Prostate gland (tissue), 2 donors: ENCODE measurements around the gene SLC25A42.

Experiments
- POLR2A ChIP-seq: fragments of 450-650 bp; IDR thresholded peaks from one replicate; pipeline ENCODE4 v1.6.1; 2016; ENCODE audit warnings: antibody characterized with exemption, mild to moderate bottlenecking
- TF ChIP-seq, protein P1 (sequence below), 4 experiments: fragments of 200-600 bp in 2 of 4; fragments of 450-650 bp in 2 of 4; sonication (generic) in 2 of 4; IDR thresholded peaks; 1 replicate in 3 of 4; 2 replicates in 1 of 4; pipeline ENCODE4 v1.5.1; 2016 to 2019; ENCODE audit warnings: antibody characterized with exemption in 4 of 4, mild to moderate bottlenecking in 2 of 4, moderate library complexity in 2 of 4

DNA sequence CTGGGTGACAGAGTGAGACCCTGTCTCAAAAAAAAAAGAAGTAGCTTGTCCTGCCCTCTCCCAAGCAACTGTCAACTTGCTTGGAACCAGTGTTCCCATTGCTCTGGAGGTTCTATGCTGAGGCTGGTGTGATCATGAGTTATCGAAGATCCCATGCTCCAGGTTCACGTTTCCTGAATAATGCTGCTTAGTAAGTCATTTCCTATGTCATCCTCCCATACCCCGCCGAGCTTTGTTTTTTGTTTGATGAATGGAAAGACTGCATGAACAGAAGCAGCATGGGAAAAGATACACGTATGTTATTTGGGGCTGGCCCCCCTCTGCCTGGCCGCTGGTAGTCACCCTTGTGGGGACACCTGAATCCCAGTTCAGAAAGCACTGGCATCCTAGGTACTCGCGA, 11.3 kb downstream of the SLC25A42 start:
- no peak for TF ChIP-seq POLR2A
- TF ChIP-seq, protein P1, sequence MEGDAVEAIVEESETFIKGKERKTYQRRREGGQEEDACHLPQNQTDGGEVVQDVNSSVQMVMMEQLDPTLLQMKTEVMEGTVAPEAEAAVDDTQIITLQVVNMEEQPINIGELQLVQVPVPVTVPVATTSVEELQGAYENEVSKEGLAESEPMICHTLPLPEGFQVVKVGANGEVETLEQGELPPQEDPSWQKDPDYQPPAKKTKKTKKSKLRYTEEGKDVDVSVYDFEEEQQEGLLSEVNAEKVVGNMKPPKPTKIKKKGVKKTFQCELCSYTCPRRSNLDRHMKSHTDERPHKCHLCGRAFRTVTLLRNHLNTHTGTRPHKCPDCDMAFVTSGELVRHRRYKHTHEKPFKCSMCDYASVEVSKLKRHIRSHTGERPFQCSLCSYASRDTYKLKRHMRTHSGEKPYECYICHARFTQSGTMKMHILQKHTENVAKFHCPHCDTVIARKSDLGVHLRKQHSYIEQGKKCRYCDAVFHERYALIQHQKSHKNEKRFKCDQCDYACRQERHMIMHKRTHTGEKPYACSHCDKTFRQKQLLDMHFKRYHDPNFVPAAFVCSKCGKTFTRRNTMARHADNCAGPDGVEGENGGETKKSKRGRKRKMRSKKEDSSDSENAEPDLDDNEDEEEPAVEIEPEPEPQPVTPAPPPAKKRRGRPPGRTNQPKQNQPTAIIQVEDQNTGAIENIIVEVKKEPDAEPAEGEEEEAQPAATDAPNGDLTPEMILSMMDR (IDR thresholded peaks at IDR 0.05) = no peak
